ENCODE data around the gene USP6.

DNA sequence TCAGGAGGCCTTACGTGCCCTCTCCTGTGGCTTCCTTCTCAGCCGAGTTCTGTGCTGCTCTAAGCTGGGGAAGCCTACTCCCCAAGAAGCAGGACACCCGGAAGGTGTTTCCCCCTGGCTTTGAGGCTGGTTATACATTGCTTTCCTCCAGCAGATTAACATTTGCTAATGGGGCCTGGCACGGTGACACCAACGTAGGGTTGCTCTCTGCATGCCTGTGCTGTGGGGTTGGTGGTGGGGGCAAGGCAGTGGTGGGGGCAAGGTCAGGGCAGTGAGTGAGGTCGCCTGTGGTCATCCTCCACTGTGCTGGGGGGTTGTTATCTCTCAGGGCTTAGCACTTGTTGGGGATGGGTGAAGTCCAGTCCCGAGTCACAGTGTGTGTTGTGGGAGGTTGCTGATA is 4.2 kb downstream of the USP6 start:
- TF ChIP-seq, protein P1, sequence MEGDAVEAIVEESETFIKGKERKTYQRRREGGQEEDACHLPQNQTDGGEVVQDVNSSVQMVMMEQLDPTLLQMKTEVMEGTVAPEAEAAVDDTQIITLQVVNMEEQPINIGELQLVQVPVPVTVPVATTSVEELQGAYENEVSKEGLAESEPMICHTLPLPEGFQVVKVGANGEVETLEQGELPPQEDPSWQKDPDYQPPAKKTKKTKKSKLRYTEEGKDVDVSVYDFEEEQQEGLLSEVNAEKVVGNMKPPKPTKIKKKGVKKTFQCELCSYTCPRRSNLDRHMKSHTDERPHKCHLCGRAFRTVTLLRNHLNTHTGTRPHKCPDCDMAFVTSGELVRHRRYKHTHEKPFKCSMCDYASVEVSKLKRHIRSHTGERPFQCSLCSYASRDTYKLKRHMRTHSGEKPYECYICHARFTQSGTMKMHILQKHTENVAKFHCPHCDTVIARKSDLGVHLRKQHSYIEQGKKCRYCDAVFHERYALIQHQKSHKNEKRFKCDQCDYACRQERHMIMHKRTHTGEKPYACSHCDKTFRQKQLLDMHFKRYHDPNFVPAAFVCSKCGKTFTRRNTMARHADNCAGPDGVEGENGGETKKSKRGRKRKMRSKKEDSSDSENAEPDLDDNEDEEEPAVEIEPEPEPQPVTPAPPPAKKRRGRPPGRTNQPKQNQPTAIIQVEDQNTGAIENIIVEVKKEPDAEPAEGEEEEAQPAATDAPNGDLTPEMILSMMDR (IDR thresholded peaks at IDR 0.05): no peak
- TF ChIP-seq POLR2A (IDR thresholded peaks at IDR 0.05): no peak
